ENCODE data around the gene ENOX2.
"Not testable (repeated sequence)": the region's sequence is repeated elsewhere in the genome, so short reads cannot be mapped to it uniquely, and the experiment has no call there.

The ENOX2 gene

GRCh38 chrX:130831347-130831722 lies 71.7 kb downstream of the ENOX2 start:
- H3K4me3 ChIP-seq (ENCODE audit: insufficient read length, low read depth): no peak overlapping the region
- TF ChIP-seq ZNF274 (IDR thresholded peaks at IDR 0.05; ENCODE audit: low read depth, low read length): no peak
- TF ChIP-seq SUZ12 (IDR thresholded peaks at IDR 0.05; ENCODE audit: extremely low read depth, insufficient read depth, insufficient read length): no peak
- no peak for TF ChIP-seq YY1 (IDR thresholded peaks at IDR 0.05; ENCODE audit: insufficient read depth, insufficient read length)
- no peaks in the 10 kb centered on the region for H3K9me3 ChIP-seq (ENCODE audit: insufficient read depth, low read length)
- H3K36me3 ChIP-seq (ENCODE audit: insufficient read depth, insufficient read length, low read length): no peaks in the 10 kb centered on the region
- no peak for DNase-seq (ENCODE audit: low read depth, low spot score)
- H3K9ac ChIP-seq (ENCODE audit: insufficient read length, low read depth): no peak overlapping the region
- H3K27me3 ChIP-seq (ENCODE audit: insufficient read depth, insufficient read length): no peaks in the 10 kb centered on the region
- H3K4me1 ChIP-seq (ENCODE audit: insufficient read depth, insufficient read length): no peaks in the 10 kb centered on the region

DNA sequence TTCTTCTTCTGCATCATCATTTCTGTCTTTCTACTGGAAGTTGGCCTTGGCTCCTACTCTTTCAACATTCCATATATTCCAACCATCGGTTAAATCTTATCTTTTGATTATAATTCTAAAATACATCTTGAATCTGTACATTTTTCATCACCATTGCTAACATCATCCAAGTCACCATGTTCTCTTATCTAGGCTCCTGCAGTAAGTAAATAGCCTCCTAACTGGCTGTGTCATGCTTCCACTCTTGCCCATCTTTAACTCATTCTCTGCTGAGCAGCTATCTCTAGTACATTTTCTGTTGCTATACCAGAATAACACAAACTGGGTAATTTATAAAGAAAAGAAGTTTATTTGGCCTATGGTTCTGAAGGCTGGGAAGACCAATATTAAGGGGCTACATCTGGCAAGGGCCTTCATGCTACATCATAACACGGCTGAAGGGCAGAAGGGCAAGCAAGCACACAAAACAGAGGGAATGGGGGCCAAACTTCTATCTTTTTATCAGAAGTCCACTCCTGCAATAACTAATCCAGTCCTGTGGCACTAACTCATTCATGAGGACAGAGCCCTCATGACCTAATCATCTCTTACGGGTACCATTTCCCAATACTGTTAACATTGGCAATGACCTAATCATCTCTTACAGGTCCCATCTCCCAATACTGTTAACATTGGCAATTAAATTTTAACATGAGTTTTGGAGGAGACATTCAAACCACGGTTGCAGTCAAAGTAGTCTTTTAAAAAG lies 72.2 kb downstream of the ENOX2 start:
- H3K36me3 ChIP-seq (ENCODE audit: insufficient read depth, insufficient read length, low read length): no peaks in the 10 kb centered on the region
- no peaks in the 10 kb centered on the region for H3K9me3 ChIP-seq (ENCODE audit: insufficient read depth, low read length)
- H3K27me3 ChIP-seq (ENCODE audit: insufficient read depth, insufficient read length): no peaks in the 10 kb centered on the region
- no peaks in the 10 kb centered on the region for H3K4me1 ChIP-seq (ENCODE audit: insufficient read depth, insufficient read length)
- no peak for DNase-seq (ENCODE audit: low read depth, low spot score)
- H3K9ac ChIP-seq (ENCODE audit: insufficient read length, low read depth): no peak overlapping the region
- TF ChIP-seq ZNF274 (IDR thresholded peaks at IDR 0.05; ENCODE audit: low read depth, low read length): no peak
- TF ChIP-seq YY1 (IDR thresholded peaks at IDR 0.05; ENCODE audit: insufficient read depth, insufficient read length): no peak
- no peak for TF ChIP-seq SUZ12 (IDR thresholded peaks at IDR 0.05; ENCODE audit: extremely low read depth, insufficient read depth, insufficient read length)
- no peak overlapping the region for H3K4me3 ChIP-seq (ENCODE audit: insufficient read length, low read depth)

GRCh38 chrX:130829526-130830515 lies 73.2 kb downstream of the ENOX2 start:
- Histone ChIP-seq H3K4me3 (ENCODE audit: insufficient read length, low read depth) (no peak overlapping the region), H3K9me3 (ENCODE audit: insufficient read depth, low read length) (no peaks in the 10 kb centered on the region), H3K27me3 (ENCODE audit: insufficient read depth, insufficient read length) (no peaks in the 10 kb centered on the region), H3K36me3 (ENCODE audit: insufficient read depth, insufficient read length, low read length) (no peaks in the 10 kb centered on the region), H3K9ac (ENCODE audit: insufficient read length, low read depth) (no peak overlapping the region), H3K4me1 (ENCODE audit: insufficient read depth, insufficient read length) (no peaks in the 10 kb centered on the region)
- TF ChIP-seq SUZ12 (IDR thresholded peaks at IDR 0.05; ENCODE audit: extremely low read depth, insufficient read depth, insufficient read length) (no peak), ZNF274 (IDR thresholded peaks at IDR 0.05; ENCODE audit: low read depth, low read length) (no peak), YY1 (IDR thresholded peaks at IDR 0.05; ENCODE audit: insufficient read depth, insufficient read length) (no peak)
- no peak for DNase-seq (ENCODE audit: low read depth, low spot score)

DNA sequence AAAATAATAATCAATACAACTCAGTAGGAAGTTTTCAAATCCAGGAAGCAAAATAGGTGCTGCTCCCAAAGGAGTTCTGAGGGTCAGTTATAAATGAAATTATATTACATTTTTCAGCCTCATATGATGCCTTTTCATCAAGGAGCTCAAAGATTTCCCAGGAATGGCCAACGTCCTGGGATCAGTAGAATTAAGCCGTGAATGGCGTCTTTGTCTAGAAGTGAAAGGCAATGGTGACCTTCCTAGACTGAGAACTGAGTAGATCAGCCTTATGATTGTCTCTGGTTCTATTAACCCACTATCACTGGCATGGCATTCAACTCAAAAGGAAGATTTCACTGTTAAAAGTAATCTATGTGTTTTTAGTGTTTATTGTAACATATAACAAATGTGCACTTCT lies 74.4 kb downstream of the ENOX2 start:
- Histone ChIP-seq H3K36me3 (ENCODE audit: insufficient read depth, insufficient read length, low read length) (no peaks in the 10 kb centered on the region), H3K9ac (ENCODE audit: insufficient read length, low read depth) (no peak overlapping the region), H3K27me3 (ENCODE audit: insufficient read depth, insufficient read length) (no peaks in the 10 kb centered on the region), H3K4me3 (ENCODE audit: insufficient read length, low read depth) (no peak overlapping the region), H3K4me1 (ENCODE audit: insufficient read depth, insufficient read length) (no peaks in the 10 kb centered on the region), H3K9me3 (ENCODE audit: insufficient read depth, low read length) (no peaks in the 10 kb centered on the region)
- TF ChIP-seq ZNF274 (IDR thresholded peaks at IDR 0.05; ENCODE audit: low read depth, low read length) (no peak), SUZ12 (IDR thresholded peaks at IDR 0.05; ENCODE audit: extremely low read depth, insufficient read depth, insufficient read length) (no peak), YY1 (IDR thresholded peaks at IDR 0.05; ENCODE audit: insufficient read depth, insufficient read length) (no peak)
- no peak for DNase-seq (ENCODE audit: low read depth, low spot score)

- Histone ChIP-seq H3K4me1 (ENCODE audit: insufficient read depth, insufficient read length) (no peaks in the 10 kb centered on the region), H3K9ac (ENCODE audit: insufficient read length, low read depth) (no peak overlapping the region), H3K9me3 (ENCODE audit: insufficient read depth, low read length) (no peaks in the 10 kb centered on the region), H3K4me3 (ENCODE audit: insufficient read length, low read depth) (no peak overlapping the region), H3K36me3 (ENCODE audit: insufficient read depth, insufficient read length, low read length) (no peaks in the 10 kb centered on the region), H3K27me3 (ENCODE audit: insufficient read depth, insufficient read length) (no peaks in the 10 kb centered on the region)
- no peak for TF ChIP-seq YY1 (IDR thresholded peaks at IDR 0.05; ENCODE audit: insufficient read depth, insufficient read length)
- TF ChIP-seq SUZ12 (IDR thresholded peaks at IDR 0.05; ENCODE audit: extremely low read depth, insufficient read depth, insufficient read length): no peak
- TF ChIP-seq ZNF274 (IDR thresholded peaks at IDR 0.05; ENCODE audit: low read depth, low read length): no peak
- DNase-seq (ENCODE audit: low read depth, low spot score): no peak
Measured at GRCh38 chrX:130827648-130828047, 75.4 kb downstream of the ENOX2 start.

DNA sequence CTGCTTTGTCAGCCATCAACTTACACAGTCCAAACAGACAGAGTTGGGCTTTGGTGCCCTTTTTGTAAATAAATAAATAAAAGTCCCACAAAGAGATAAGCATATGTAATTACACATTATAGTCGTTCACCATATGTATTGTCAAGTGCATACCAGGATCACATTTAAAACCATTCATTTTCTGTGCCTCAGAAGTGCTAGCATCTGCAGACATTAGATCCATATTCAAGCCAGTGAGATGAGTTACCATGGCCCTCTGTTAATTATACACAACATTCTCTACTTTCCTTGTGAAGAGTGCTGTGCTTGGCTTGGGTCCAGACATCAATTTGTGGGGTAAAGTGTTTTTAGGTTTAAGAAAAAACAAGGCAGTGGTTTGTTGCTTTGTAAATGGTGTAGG lies 76.8 kb downstream of the ENOX2 start:
- H3K4me3 ChIP-seq (ENCODE audit: insufficient read length, low read depth): no peak overlapping the region
- no peak for DNase-seq (ENCODE audit: low read depth, low spot score)

DNA sequence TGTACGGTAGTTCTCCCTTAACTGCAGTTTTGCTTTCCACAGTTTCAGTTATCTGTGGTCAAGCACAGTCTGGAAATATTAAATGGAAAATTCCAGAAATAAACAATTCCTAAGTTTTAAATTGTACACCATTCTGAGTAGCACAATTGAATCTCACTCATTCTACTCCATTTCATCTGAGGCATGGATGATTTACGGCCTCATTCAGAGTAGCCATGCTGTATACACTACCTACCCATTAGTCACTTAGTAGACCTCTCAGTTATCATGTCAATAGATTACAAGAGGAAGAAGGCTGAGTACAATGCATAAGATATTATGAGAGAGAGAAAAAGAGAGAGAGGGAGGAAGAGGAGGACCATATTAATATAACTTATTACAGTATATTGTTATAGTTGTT lies 77.5 kb downstream of the ENOX2 start:
- no peaks in the 10 kb centered on the region for H3K4me1 ChIP-seq (ENCODE audit: insufficient read depth, insufficient read length)
- no peak overlapping the region for H3K4me3 ChIP-seq (ENCODE audit: insufficient read length, low read depth)
- H3K36me3 ChIP-seq (ENCODE audit: insufficient read depth, insufficient read length, low read length): no peaks in the 10 kb centered on the region
- DNase-seq (ENCODE audit: low read depth, low spot score): no peak
- TF ChIP-seq ZNF274 (IDR thresholded peaks at IDR 0.05; ENCODE audit: low read depth, low read length): no peak
- TF ChIP-seq SUZ12 (IDR thresholded peaks at IDR 0.05; ENCODE audit: extremely low read depth, insufficient read depth, insufficient read length): no peak
- H3K27me3 ChIP-seq (ENCODE audit: insufficient read depth, insufficient read length): no peaks in the 10 kb centered on the region
- H3K9ac ChIP-seq (ENCODE audit: insufficient read length, low read depth): no peak overlapping the region
- H3K9me3 ChIP-seq (ENCODE audit: insufficient read depth, low read length): no peaks in the 10 kb centered on the region

More for the DNA sequence above, 76.8 kb downstream of the ENOX2 start:
- no peaks in the 10 kb centered on the region for H3K36me3 ChIP-seq (ENCODE audit: insufficient read depth, insufficient read length, low read length)
- no peaks in the 10 kb centered on the region for H3K4me1 ChIP-seq (ENCODE audit: insufficient read depth, insufficient read length)
- TF ChIP-seq SUZ12 (IDR thresholded peaks at IDR 0.05; ENCODE audit: extremely low read depth, insufficient read depth, insufficient read length) (no peak), ZNF274 (IDR thresholded peaks at IDR 0.05; ENCODE audit: low read depth, low read length) (no peak), YY1 (IDR thresholded peaks at IDR 0.05; ENCODE audit: insufficient read depth, insufficient read length) (no peak)
- H3K27me3 ChIP-seq (ENCODE audit: insufficient read depth, insufficient read length): no peaks in the 10 kb centered on the region
- no peaks in the 10 kb centered on the region for H3K9me3 ChIP-seq (ENCODE audit: insufficient read depth, low read length)
- no peak overlapping the region for H3K9ac ChIP-seq (ENCODE audit: insufficient read length, low read depth)

- H3K9ac ChIP-seq (ENCODE audit: insufficient read length, low read depth); H3K4me3 ChIP-seq (ENCODE audit: insufficient read length, low read depth); H3K4me1 ChIP-seq (ENCODE audit: insufficient read depth, insufficient read length); H3K9me3 ChIP-seq (ENCODE audit: insufficient read depth, low read length); H3K36me3 ChIP-seq (ENCODE audit: insufficient read depth, insufficient read length, low read length); DNase-seq (ENCODE audit: low read depth, low spot score); H3K27me3 ChIP-seq (ENCODE audit: insufficient read depth, insufficient read length): not testable (repeated sequence)
Measured at GRCh38 chrX:130819367-130819766, 83.6 kb downstream of the ENOX2 start.

DNA sequence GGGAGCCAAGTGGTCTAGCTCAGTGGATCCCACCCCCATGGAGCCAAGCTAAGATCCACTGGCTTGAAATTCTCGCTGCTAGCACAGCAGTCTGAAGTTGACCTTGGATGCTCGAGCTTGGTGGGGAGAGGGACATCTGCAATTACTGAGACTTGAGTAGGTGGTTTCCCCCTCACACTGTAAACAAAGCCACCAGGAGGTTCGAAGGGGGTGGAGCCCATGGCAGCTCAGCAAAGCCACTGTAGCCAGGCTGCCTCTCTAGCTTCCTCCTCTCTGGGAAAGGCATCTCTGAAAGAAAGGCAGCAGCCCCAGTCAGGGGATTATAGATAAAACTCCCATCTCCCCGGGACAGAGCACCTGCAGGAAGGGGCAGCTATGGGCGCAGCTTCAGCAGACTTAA lies 89.1 kb downstream of the ENOX2 start:
- not testable (repeated sequence) for H3K4me1 ChIP-seq (ENCODE audit: insufficient read depth, insufficient read length); H3K9ac ChIP-seq (ENCODE audit: insufficient read length, low read depth); H3K27me3 ChIP-seq (ENCODE audit: insufficient read depth, insufficient read length); H3K36me3 ChIP-seq (ENCODE audit: insufficient read depth, insufficient read length, low read length); H3K9me3 ChIP-seq (ENCODE audit: insufficient read depth, low read length); DNase-seq (ENCODE audit: low read depth, low spot score); H3K4me3 ChIP-seq (ENCODE audit: insufficient read length, low read depth)

Measured in NT2/D1 (cell line).